ENCODE measurements around the gene CCDC136.

DNA sequence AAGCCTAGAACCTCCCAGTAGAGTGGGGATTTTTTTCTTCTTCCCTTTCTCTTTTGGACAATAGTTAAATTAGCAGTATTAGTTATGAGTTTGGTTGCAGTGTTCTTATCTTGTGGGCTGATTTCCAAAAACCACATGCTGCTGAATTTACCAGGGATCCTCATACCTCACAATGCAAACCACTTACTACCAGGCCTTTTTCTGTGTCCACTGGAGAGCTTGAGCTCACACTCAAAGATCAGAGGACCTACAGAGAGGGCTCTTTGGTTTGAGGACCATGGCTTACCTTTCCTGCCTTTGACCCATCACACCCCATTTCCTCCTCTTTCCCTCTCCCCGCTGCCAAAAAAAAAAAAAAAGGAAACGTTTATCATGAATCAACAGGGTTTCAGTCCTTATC, 21.5 kb upstream of the CCDC136 start:
- TF ChIP-seq, protein P1, sequence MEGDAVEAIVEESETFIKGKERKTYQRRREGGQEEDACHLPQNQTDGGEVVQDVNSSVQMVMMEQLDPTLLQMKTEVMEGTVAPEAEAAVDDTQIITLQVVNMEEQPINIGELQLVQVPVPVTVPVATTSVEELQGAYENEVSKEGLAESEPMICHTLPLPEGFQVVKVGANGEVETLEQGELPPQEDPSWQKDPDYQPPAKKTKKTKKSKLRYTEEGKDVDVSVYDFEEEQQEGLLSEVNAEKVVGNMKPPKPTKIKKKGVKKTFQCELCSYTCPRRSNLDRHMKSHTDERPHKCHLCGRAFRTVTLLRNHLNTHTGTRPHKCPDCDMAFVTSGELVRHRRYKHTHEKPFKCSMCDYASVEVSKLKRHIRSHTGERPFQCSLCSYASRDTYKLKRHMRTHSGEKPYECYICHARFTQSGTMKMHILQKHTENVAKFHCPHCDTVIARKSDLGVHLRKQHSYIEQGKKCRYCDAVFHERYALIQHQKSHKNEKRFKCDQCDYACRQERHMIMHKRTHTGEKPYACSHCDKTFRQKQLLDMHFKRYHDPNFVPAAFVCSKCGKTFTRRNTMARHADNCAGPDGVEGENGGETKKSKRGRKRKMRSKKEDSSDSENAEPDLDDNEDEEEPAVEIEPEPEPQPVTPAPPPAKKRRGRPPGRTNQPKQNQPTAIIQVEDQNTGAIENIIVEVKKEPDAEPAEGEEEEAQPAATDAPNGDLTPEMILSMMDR (IDR thresholded peaks at IDR 0.05): no peak
- no peak for TF ChIP-seq POLR2A (IDR thresholded peaks at IDR 0.05)

All from testis (tissue), 2 donors.